HG03103 (cell line): ENCODE results near the gene SHMT1.
"Not testable (repeated sequence)": the region's sequence is repeated elsewhere in the genome, so short reads cannot be mapped to it uniquely, and the experiment has no call there.

Source experiments
- ATAC-seq: cut with Tn5 transposase; IDR thresholded peaks from one replicate; pipeline ENCODE4 v1.9.1; 2021; ENCODE audit warnings: low read depth; ENCODE audit not compliant: unreplicated experiment

SHMT1 gene

DNA sequence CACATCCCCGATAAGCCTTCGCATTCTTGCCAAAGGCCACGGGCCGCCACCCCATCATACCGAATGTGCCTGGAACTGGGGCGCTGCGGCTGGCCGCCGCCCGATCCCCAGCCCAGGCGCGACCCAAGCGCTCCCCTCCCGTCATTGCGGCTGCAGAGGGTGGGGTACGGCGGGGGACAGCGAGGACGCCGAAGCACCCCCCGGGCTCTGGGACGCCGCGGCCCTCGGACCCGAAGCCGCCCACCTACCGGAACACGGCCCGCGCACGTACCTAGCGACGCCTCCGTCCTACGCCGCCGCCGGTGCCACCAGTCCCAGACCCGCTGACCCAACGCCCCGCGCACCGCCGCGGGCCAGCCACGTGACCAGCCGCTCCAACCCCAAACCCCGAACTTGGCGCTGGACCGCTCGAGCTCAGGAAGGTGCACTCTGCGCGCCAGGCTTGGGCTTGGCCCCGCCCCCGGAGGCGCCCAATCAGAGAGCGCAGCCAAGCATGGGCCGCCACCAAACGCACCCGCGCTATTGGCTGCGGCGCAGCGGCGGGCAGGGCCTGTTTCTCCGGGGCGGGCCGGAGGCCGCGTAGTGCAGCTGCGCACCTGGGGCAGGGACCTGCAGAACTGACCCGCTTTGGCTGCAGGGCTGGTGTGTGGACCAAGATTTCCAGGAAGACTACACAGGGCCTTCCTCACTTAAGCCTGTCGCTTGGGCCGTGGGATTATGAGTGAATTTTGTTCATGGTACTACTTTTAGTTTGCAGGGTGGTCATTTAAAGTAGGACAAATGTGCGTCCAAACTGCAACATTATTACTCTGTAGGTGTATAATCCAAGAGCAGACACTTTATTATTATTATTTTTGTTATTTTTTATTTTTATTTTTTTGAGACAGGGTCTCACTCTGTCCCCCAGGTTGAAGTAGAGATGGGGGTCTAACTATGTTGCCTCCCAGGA, at the start of gene SHMT1:
Gene SHMT1, minus strand, starts transcription at position 450 of the 949 bp plus-strand sequence. CDS start 7,569 bp downstream, outside the sequence.
- peak; percentile 94 for ATAC-seq

DNA sequence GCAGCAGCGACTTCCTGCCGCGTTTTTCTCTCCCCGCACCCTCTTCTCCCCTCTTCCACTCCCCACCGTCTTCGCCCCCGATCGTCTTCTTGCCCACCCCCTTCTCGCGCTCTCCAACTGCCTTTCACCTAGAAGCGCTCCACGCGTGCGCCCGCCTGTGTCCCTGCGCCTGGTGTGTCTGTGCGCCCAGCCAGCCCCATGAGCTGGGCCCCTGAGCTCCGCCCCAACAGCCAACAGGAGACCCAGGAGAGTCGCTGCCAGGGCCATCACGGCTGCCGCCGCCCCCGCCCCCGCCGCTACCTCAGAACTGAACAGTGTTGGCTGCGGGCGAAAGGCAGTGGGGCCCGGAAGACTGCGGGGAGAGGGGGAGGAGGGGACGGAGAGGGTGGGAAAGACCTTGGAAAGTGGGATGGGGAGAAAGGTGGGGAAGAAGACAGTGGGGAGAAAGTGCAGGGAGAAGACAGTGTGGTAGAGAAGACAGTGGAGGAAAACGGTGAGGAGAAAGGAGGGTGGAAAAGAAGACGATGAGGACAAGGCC, 48.7 kb upstream of the SHMT1 start:
- peak; percentile 64 for ATAC-seq

DNA sequence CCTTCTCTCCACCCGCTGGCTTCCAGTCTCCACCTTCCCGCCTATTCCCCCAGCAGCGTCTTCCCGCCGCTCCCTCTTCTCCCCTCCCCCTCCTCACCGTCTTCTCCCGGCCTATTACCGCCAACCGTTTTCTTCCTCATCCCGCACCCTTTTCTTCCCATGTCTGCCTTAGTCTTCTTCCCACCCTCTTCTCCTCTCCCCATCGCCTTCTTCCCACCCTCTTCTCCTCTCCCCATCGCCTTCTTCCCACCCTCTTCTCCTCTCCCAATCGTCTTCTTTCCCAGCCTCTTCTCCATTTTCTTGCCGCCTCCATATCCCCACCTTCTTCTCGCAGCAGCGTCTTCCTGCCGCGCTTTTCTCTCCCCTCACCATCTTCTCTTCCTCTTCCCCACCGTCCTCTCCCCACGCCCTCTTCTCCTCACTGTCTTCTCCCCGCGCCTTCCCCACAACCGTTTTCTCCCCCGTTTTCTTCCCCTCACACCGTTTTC, 48.1 kb upstream of the SHMT1 start:
- peak; percentile 26 for ATAC-seq

DNA sequence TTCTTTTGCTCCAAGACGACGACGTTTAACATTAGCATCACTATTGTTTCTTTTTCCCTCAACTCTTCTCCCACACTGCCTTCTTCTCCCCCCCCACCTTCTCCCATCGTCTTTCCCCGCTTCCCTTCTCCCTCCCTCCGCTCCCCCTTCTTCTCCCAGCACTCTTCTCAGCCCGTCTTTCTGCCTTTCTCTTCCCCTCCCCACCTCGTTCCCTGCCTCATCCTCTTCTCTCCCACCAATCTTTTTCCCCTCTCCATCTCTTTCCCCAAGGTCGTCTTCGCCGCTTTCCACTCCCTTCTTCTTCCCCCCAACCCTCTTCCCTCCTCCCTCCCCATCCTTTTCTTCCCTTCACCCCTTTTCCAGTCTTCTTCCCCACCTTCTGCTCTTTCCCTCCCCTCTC, 47.4 kb upstream of the SHMT1 start:
- ATAC-seq, result not testable (repeated sequence)

DNA sequence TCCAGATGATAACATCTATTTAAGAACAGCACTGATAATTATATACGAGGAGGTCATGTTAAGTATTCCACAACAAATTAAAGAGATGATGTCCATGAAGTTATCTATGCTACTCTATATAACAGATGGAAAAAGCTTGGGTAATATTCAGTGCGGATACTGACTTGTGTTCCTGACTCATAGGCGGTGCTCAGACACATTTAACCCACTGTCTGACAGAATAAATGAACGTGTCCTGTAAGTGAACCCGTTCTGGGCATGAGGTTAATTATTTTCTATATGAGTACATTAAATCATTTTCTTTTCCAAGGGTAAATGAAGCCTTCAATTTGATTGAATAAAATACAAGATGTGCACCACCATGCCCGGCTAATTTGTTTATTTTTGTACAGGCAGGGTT, 46.0 kb upstream of the SHMT1 start:
- ATAC-seq, result not testable (repeated sequence)

DNA sequence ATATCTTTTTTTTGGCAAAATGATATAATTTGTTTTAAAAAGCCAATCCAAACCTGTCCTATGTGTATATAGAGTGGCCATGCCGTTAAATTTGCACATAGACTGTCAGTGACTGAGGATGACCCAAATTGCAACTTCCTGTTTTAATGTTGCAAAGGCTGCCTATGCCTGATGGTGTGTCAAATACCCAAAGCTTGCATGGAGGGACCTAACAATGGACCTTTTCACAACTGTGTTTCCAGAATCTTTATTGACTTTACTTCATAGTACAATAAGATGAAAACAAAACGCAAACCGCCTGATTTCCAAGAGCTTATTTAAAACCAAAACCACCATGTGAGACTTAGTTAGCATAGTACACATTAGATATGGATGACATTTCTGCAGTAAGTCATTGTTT, 45.6 kb upstream of the SHMT1 start:
- ATAC-seq, result not testable (repeated sequence)

DNA sequence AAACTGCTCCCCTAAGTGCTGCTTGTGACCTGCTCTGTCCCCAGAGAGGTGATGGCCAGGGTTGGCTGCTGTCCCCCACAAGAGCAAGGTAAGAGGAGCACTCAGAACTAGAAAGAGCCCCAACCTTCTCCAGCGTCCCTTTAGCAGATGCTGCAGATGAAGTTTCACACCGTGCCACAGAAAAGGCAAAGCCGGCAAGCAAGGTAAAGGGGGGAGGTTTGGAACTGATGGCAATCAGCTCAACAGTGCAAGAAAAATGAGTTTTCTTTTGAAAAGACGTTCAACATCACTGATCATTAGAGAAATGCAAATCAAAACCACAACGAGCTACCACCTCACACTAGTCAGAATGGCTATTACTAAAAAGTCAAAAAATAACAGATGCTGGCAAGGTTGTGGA, 40.3 kb upstream of the SHMT1 start:
- ATAC-seq, result peak; percentile 78

DNA sequence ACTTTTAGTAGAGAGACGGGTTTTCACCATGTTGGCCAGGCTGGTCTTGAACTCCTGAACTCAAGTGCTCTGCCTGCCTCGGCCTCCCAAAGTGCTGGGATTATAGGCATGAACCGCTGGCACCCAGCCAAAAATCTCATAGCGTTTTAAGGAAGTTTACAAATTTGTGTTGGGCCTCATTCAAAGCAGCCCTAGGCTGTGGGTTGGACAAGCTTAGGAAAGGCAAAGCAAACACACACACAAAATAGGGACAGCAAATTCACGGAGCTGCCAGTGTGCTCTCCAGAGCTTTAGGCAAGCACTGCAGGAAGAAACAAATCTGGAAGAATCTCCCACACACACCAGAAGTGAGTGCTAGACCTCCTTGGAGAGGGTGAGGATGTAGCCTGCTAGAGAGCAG, 39.8 kb upstream of the SHMT1 start:
- not testable (repeated sequence) for ATAC-seq

DNA sequence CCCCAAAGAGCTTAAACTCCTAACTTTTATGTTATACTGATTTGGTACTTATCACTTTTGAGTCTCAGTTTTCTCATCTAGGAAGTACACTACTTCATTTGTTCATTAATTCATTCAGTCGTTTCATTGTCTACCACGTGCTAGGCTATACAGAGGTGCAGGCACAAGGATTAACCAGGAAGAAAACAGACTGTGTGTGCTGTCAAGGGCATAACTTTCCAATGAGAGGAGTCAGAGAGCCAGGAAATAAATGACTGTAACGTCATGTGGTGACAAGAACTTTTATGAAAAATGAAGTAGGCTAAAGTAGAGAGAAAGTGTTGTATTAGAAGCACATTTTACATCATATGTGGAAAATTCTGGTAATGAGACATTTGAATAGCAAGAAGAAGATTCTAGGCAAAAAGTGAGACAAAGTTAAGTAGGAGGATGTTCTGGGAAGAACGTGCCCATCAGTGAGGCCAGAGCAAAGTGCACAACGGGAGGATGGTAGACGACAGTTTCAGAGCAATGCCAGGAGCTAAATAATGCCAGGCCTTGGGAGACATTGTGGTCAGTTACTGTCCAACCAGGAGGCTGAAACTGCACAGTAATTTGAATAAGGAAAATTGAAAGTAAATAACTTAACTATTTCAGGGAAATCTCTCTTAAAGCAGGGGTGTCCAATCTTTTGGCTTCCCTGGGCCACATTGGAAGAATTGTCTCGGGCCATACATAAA, 38.7 kb upstream of the SHMT1 start:
- not testable (repeated sequence) for ATAC-seq

DNA sequence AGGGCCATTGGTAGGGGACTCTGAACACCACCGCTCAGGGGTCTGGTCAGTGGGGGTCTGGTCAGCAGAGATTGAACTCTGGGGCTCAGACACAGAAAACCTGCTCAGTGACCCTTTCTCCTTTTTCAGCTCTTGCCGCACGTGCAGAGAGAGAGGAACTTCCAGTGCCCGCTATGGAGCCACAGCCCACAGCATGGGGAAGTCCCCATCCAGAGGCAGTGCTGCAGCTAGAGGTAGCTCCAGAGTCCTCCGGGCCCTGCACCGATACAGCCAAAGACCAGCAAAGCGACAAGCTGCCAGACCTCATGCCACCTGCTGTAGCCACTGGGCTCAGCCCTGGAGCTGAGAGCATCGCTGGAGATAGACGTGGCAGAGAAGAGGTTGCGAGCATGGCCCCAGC, 25.4 kb upstream of the SHMT1 start:
- not testable (repeated sequence) for ATAC-seq

DNA sequence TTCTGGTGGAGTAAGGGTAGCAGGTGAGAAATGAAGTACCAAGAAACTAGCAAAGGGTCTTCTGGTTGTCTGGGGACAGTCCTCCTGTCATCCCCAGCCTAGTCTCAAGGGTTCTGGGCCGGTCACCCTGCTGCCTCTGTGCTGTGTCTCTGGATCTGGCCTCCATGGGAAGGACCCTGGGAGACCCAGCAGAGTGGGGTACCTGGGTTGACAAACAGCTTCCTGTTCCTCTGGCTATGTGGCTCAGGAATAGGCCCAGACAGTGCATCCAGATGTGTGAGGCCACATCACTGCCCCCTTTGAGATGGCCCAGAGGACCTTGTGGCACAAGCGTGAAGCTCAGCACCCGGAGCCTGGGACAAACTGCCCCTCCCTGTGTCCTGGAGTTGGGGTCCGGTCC, 24.9 kb upstream of the SHMT1 start:
- not testable (repeated sequence) for ATAC-seq

DNA sequence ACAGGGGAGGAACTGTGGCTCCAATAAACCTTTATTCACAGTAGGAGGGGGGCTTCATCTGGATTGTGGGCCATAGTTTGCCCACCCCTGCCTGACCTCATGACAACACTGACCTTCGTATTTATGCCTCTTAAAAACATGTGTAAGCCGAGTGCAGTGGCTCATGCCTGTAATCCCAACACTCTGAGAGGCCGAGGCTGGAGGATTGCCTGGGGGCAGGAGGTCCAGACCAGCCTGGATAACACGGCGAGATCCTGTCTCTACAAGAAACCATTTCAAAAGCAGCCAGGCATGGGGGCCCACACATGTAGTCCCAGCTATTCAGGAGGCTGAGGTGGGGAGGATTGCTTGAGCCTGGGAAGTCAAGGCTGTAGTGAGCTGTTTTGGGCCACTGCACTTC, 24.2 kb upstream of the SHMT1 start:
- ATAC-seq, result not testable (repeated sequence)

DNA sequence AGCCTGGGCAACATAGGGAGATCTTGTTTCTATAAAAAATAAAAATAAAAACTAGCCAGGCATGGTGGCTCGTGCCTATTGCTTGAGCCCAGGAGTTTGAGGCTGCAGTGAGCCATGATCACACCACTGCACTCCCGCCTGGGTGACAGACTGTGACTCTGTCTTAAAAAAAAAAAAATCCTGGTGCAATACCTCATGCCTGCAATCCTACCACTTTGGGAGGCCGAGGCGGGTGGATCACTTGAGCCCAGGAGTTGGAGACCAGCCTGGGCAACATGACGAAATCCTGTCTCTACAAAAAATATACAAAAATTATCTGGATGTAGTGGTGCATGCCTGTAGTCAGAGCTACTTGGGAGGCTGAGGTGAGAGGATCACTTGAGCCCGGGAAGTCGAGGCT, 20.9 kb upstream of the SHMT1 start:
- ATAC-seq, result not testable (repeated sequence)

DNA sequence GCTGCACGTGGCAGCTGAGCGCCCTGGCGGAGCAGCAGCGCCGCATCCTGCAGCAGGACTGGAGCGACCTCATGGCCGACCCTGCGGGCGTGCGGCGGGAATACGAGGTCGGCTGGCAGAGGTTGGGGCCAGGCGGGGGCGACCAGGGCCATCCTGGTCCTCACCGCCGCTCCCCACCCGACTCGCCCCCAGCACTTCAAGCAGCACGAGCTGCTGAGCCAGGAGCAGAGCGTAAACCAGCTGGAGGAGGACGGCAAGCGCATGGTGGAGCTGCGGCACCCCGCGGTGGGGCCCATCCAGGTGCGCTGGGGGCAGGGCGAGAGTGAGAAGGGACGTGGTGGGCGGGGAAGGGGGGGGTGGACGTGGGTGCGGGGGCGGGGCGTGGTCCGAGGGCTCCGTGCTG, 19.7 kb upstream of the SHMT1 start:
- ATAC-seq, result not testable (repeated sequence)

DNA sequence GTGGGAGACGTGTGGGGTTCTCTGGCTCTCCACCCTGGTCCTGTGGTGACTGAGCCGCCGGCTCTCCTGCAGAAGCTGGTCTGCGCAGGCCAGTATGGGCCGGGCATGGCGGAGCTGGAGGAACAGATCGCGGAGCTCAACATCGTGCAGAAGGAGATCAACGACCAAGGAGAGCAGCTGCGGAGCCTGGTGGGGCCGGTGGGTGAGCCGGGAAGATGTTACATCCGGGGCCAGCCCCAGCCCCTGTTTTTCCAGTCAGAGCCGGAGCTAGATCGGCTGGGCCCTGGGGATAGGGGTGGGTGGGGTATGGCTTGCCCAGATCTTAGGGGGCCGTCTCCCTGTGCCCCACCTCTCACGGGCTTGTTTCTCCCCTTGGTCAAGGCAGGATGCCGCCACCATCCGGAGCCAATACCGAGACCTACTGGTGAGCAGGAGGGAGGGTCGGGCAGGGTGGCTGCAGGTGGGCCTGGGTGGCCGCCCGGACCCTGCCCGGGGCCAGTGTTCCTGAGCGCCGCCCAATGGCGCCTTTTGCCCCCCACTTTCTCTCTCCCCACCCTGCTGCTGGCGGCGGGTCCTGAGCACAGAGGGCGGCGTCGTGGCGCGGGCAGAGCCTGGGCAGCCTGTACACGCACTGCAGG, 19.2 kb upstream of the SHMT1 start:
- no peak for ATAC-seq

DNA sequence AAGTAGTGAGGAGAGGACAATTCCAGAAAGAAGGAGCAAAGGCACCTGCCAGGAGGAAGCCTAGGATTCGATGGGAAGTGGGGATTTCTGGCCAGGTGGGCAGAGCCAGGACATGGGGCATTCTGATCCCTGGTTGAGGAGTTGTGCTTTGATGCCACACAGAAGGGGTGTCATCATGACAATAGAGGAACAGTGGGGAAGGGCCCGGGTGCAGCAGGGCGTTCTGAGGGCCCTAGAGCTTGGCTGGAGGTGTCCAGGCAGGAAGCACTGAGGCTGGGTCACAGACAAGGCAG, 18.5 kb upstream of the SHMT1 start:
- no peak for ATAC-seq

DNA sequence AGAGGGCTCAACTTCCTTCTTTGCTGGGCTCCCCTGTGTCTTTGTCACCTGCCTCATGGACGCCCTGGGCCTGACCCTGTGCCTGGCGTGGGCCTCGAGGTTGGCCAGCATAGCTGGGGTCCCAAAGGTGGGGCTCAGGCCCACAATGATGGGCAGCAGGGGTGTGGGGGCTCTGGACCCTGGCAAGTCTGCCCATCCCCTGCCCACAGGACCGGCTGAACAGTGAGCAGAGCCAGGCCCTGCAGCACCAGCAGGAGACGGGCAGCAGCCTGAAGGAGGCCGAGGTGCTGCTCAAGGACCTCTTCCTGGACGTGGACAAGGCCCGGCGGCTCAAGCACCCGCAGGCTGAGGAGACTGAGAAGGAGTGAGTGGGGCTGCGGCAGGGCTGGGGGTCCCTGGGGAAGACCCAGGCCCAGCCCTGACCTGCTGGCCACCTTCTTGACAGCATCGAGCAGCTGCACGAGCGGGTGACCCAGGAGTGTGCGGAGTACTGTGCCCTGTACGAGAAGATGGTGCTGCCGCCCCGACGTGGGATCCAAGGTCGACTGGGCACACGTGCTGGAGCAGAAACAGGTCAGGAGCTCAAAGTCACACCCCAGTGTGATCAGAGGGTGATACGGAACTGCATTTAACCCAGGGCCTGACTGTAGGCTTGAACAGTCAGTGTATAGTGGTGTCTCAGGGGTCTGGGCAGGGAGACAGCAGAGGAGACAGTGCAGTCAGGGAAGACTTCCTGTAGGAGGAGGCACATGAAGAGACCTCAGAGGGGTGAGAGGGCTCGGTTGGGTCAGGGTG, 18.0 kb upstream of the SHMT1 start:
- ATAC-seq, result no peak

DNA sequence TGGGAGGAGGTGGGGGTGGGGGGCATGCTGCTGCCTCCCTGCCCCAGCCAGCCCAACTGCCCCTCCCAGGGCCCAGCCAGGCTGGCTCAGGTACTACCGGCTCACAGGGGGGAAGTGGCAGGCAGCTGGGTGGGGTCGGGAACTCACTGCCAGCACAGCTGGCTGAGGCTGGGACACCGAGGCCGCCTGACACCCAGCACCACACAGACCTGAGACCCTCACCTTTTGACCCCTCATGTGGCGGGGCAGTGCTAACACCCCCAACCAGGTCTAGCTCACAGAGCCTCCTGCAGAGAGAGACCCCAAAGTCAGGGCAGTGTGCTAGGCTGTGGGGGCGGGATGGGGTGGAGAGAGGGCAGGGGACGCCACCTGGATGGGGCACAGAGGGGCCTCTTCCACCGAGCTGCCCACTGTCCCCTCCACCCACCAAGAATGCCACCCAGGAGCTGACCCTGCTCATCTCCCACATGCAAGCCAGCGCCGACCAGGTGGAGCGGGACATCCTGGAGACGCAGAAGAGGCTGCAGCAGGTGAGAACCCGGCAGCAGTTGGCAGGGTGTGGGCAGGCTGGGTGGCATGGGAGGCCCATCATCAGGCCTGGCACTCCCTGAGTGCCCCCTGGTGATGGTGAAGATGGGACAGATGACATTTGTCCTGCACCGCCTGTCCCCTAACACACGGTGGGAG, 17.3 kb upstream of the SHMT1 start:
- no peak for ATAC-seq
